ENCODE measurements around the gene EYA4.

Gene EYA4

DNA sequence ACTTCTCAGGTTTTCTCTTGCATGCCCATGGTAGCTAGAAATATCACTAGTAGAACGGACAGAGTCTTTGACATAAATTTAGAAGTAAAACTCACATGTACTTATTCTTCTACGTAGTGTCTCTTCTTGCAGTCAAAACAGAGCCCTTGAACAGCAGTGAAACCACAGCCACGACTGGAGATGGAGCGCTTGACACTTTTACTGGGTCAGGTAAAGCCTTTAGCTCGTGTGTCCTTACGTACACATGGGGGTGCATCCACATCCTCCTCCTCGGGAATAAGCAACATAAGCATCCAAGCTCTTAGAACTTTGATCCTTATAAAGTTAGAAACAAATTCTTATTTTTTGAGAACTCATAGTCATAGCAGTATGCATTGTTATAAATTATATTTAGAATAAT, 215.3 kb downstream of the EYA4 start:
- Histone ChIP-seq H4K20me1 (ENCODE audit: insufficient read depth, low read length) (no peaks in the 10 kb centered on the region), H3K79me2 (ENCODE audit: insufficient read depth, low read length) (no peaks in the 10 kb centered on the region), H3K4me3 (ENCODE audit: low read depth, low read length, poor library complexity, severe bottlenecking) (no peak overlapping the region), H2AFZ (ENCODE audit: low read length) (no peak overlapping the region), H3K9me2 (ENCODE audit: low read depth, low read length) (no peaks in the 10 kb centered on the region), H3F3A (ENCODE audit: insufficient read depth, low read length) (no peaks in the 10 kb centered on the region), H3K9ac (ENCODE audit: low read length) (no peak overlapping the region), H3K4me2 (ENCODE audit: low read length) (no peak overlapping the region), H3K9me3 (ENCODE audit: low read length) (no peaks in the 10 kb centered on the region), H3K4me1 (ENCODE audit: insufficient read depth, low read length, severe bottlenecking) (no peaks in the 10 kb centered on the region), H3K36me3 (ENCODE audit: insufficient read depth, low read length) (no peaks in the 10 kb centered on the region), H3K27ac (ENCODE audit: low read depth, low read length, poor library complexity, severe bottlenecking) (no peak overlapping the region), H3K27me3 (ENCODE audit: insufficient read depth, low read length) (no peaks in the 10 kb centered on the region)
- TF ChIP-seq EZH2 (IDR thresholded peaks at IDR 0.05; ENCODE audit: borderline replicate concordance, low read length) = no peak
- TF ChIP-seq, protein P1, sequence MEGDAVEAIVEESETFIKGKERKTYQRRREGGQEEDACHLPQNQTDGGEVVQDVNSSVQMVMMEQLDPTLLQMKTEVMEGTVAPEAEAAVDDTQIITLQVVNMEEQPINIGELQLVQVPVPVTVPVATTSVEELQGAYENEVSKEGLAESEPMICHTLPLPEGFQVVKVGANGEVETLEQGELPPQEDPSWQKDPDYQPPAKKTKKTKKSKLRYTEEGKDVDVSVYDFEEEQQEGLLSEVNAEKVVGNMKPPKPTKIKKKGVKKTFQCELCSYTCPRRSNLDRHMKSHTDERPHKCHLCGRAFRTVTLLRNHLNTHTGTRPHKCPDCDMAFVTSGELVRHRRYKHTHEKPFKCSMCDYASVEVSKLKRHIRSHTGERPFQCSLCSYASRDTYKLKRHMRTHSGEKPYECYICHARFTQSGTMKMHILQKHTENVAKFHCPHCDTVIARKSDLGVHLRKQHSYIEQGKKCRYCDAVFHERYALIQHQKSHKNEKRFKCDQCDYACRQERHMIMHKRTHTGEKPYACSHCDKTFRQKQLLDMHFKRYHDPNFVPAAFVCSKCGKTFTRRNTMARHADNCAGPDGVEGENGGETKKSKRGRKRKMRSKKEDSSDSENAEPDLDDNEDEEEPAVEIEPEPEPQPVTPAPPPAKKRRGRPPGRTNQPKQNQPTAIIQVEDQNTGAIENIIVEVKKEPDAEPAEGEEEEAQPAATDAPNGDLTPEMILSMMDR (IDR thresholded peaks at IDR 0.05; ENCODE audit: low read length) = no peak

DNA sequence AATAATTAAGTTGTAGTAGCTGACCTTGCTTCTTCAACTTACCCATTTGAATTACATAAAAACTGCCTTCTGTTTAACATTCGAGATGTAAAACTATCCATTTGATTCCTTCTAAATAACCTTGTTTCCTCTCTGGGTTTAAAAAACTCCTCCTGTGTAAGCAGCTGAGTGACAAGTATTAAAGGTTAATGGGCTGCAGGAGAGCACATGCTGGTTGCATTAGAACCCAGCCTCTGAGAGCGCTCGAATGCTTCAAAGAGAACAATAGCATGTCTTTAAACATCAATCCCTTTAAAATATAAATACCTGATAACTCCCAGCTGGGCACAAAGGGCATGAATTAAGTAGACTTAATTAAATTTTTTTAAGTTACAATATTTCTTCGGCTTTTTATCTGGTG, 215.8 kb downstream of the EYA4 start:
- H3K36me3 ChIP-seq (ENCODE audit: insufficient read depth, low read length) = no peaks in the 10 kb centered on the region
- H3K27ac ChIP-seq (ENCODE audit: low read depth, low read length, poor library complexity, severe bottlenecking) = no peak overlapping the region
- H3F3A ChIP-seq (ENCODE audit: insufficient read depth, low read length) = no peaks in the 10 kb centered on the region
- no peaks in the 10 kb centered on the region for H3K9me2 ChIP-seq (ENCODE audit: low read depth, low read length)
- H4K20me1 ChIP-seq (ENCODE audit: insufficient read depth, low read length) = no peaks in the 10 kb centered on the region
- no peaks in the 10 kb centered on the region for H3K9me3 ChIP-seq (ENCODE audit: low read length)
- no peaks in the 10 kb centered on the region for H3K4me1 ChIP-seq (ENCODE audit: insufficient read depth, low read length, severe bottlenecking)
- H3K79me2 ChIP-seq (ENCODE audit: insufficient read depth, low read length) = no peaks in the 10 kb centered on the region
- H3K9ac ChIP-seq (ENCODE audit: low read length) = no peak overlapping the region
- TF ChIP-seq, protein P1 (IDR thresholded peaks at IDR 0.05; ENCODE audit: low read length) = no peak
- TF ChIP-seq EZH2 (IDR thresholded peaks at IDR 0.05; ENCODE audit: borderline replicate concordance, low read length) = no peak
- no peak overlapping the region for H3K4me2 ChIP-seq (ENCODE audit: low read length)
- no peak overlapping the region for H2AFZ ChIP-seq (ENCODE audit: low read length)
- no peaks in the 10 kb centered on the region for H3K27me3 ChIP-seq (ENCODE audit: insufficient read depth, low read length)
- no peak overlapping the region for H3K4me3 ChIP-seq (ENCODE audit: low read depth, low read length, poor library complexity, severe bottlenecking)

DNA sequence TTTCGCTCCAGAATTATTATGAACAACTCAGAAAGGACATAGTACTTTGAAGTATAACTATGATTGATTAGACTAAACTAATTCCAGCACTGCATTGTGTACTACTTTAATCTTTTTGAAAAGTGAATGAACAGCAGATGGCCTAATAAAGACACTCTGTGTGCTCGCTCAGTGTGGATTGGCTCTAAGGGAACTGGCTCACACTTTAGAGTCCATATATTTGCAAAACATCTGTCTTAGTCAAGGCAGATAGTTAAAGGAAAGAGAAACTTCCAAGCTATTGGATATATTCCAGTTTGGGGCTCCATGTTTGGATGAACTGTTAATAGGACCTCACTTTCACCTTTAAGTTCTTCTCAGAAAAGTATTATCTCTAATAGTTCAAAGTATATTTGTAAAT, 218.9 kb downstream of the EYA4 start:
- H3K27ac ChIP-seq (ENCODE audit: low read depth, low read length, poor library complexity, severe bottlenecking) = no peak overlapping the region
- no peaks in the 10 kb centered on the region for H3K79me2 ChIP-seq (ENCODE audit: insufficient read depth, low read length)
- no peaks in the 10 kb centered on the region for H4K20me1 ChIP-seq (ENCODE audit: insufficient read depth, low read length)
- H3K4me2 ChIP-seq (ENCODE audit: low read length) = no peak overlapping the region
- TF ChIP-seq, protein P1 (IDR thresholded peaks at IDR 0.05; ENCODE audit: low read length) = no peak
- TF ChIP-seq EZH2 (IDR thresholded peaks at IDR 0.05; ENCODE audit: borderline replicate concordance, low read length) = no peak
- no peak overlapping the region for H3K4me3 ChIP-seq (ENCODE audit: low read depth, low read length, poor library complexity, severe bottlenecking)
- H3K4me1 ChIP-seq (ENCODE audit: insufficient read depth, low read length, severe bottlenecking) = no peaks in the 10 kb centered on the region
- no peak overlapping the region for H2AFZ ChIP-seq (ENCODE audit: low read length)
- H3K36me3 ChIP-seq (ENCODE audit: insufficient read depth, low read length) = no peaks in the 10 kb centered on the region
- H3K27me3 ChIP-seq (ENCODE audit: insufficient read depth, low read length) = no peaks in the 10 kb centered on the region
- no peaks in the 10 kb centered on the region for H3F3A ChIP-seq (ENCODE audit: insufficient read depth, low read length)
- H3K9me3 ChIP-seq (ENCODE audit: low read length) = no peaks in the 10 kb centered on the region
- no peaks in the 10 kb centered on the region for H3K9me2 ChIP-seq (ENCODE audit: low read depth, low read length)
- no peak overlapping the region for H3K9ac ChIP-seq (ENCODE audit: low read length)
